Osteocyte (in vitro differentiated cells): ENCODE data around the gene ADCY3. TPM values are rescaled to one million over a fixed set of nuclear protein-coding genes. Genes with fewer than 3 reads are reported as not detected.
A peak's percentile ranks its signal among the peaks of the same experiment; 100 is the strongest.
"Not testable (repeated sequence)": the region's sequence is repeated elsewhere in the genome, so short reads cannot be mapped to it uniquely, and the experiment has no call there.

Experiments used
- DNase-seq: peaks from one replicate; pipeline ENCODE4 v3.0.0; 2021; ENCODE audit warnings: mixed read lengths; ENCODE audit not compliant: unreplicated experiment; ENCODE audit errors: extremely low spot score
- H3K27ac Mint-ChIP-seq: one replicate; pipeline ENCODE4 v1.8.0; 2021; ENCODE audit warnings: mild to moderate bottlenecking, mixed read lengths; ENCODE audit not compliant: unreplicated experiment
- H3K27me3 Mint-ChIP-seq: one replicate; pipeline ENCODE4 v1.8.0; 2021; ENCODE audit warnings: mixed read lengths; ENCODE audit not compliant: unreplicated experiment
- H3K36me3 Mint-ChIP-seq: one replicate; pipeline ENCODE4 v1.8.0; 2021; ENCODE audit warnings: mixed read lengths; ENCODE audit not compliant: unreplicated experiment
- H3K4me1 Mint-ChIP-seq: one replicate; pipeline ENCODE4 v1.8.0; 2021; ENCODE audit warnings: mixed read lengths; ENCODE audit not compliant: unreplicated experiment
- H3K4me3 Mint-ChIP-seq: one replicate; pipeline ENCODE4 v1.8.0; 2021; ENCODE audit warnings: mild to moderate bottlenecking, moderate library complexity, mixed read lengths; ENCODE audit not compliant: unreplicated experiment
- H3K9me3 Mint-ChIP-seq: one replicate; pipeline ENCODE4 v1.8.0; 2021; ENCODE audit warnings: mixed read lengths; ENCODE audit not compliant: unreplicated experiment
- CTCF ChIP-seq: fragments of 200-600 bp; sonication (generic); IDR thresholded peaks from 2 replicates; pipeline ENCODE4 v1.5.0; 2021; ENCODE audit warnings: antibody characterized with exemption, mild to moderate bottlenecking, moderate library complexity
- total RNA-seq: library from RNA; stranded (reverse); gene quantifications from 2 replicates; pipeline ENCODE4 v1.2.1, GENCODE V29; 2021

The ADCY3 gene
- total RNA-seq, 1 donor from 2014 or later, result 99.9 TPM

GRCh38 chr2:24836206-24836605, 83.8 kb downstream of the ADCY3 start:
- Mint-ChIP-seq H3K4me1 (peaks cover 27% of the 10 kb centered on the region), H3K36me3 (peaks cover 33% of the 10 kb centered on the region), H3K4me3 (no peak overlapping the region), H3K27me3 (no peaks in the 10 kb centered on the region), H3K9me3 (no peaks in the 10 kb centered on the region), H3K27ac (no peak overlapping the region)
- no peak for TF ChIP-seq CTCF
- DNase-seq, result no peak

GRCh38 chr2:24835411-24835810, 84.6 kb downstream of the ADCY3 start:
- H3K4me3 Mint-ChIP-seq, H3K27ac Mint-ChIP-seq, H3K9me3 Mint-ChIP-seq, H3K27me3 Mint-ChIP-seq, DNase-seq: not testable (repeated sequence)
- Mint-ChIP-seq H3K36me3 (peaks cover 26% of the 10 kb centered on the region), H3K4me1 (peaks cover 27% of the 10 kb centered on the region)

GRCh38 chr2:24834733-24835395, 85.2 kb downstream of the ADCY3 start:
- no peaks in the 10 kb centered on the region for H3K9me3 Mint-ChIP-seq
- TF ChIP-seq CTCF, result no peak
- H3K27ac Mint-ChIP-seq, result no peak overlapping the region
- no peak overlapping the region for H3K4me3 Mint-ChIP-seq
- peaks cover 24% of the 10 kb centered on the region for H3K36me3 Mint-ChIP-seq
- no peaks in the 10 kb centered on the region for H3K27me3 Mint-ChIP-seq
- peaks cover 27% of the 10 kb centered on the region for H3K4me1 Mint-ChIP-seq
- DNase-seq, result no peak

GRCh38 chr2:24833821-24834732, 86.0 kb downstream of the ADCY3 start:
- no peak for TF ChIP-seq CTCF
- peaks cover 27% of the 10 kb centered on the region for H3K4me1 Mint-ChIP-seq
- no peak overlapping the region for H3K27ac Mint-ChIP-seq
- H3K4me3 Mint-ChIP-seq, result no peak overlapping the region
- no peak for DNase-seq
- peaks cover 24% of the 10 kb centered on the region for H3K36me3 Mint-ChIP-seq
- no peaks in the 10 kb centered on the region for H3K9me3 Mint-ChIP-seq
- H3K27me3 Mint-ChIP-seq, result no peaks in the 10 kb centered on the region

- peaks cover 27% of the 10 kb centered on the region for H3K4me1 Mint-ChIP-seq
- peak overlapping the region; percentile 45 for H3K27ac Mint-ChIP-seq
- peaks cover 24% of the 10 kb centered on the region for H3K36me3 Mint-ChIP-seq
- TF ChIP-seq CTCF, result no peak
- no peak for DNase-seq
- H3K27me3 Mint-ChIP-seq, result no peaks in the 10 kb centered on the region
- no peak overlapping the region for H3K4me3 Mint-ChIP-seq
- no peaks in the 10 kb centered on the region for H3K9me3 Mint-ChIP-seq
These were observed 86.9 kb downstream of the ADCY3 start for GRCh38 chr2:24832931-24833701.
